HG02870 (cell line): ENCODE measurements around the gene NPTXR.

ENCODE experiments used
- ATAC-seq: cut with Tn5 transposase; IDR thresholded peaks from one replicate; pipeline ENCODE4 v1.9.1; 2021; ENCODE audit warnings: mild to moderate bottlenecking, moderate library complexity; ENCODE audit not compliant: unreplicated experiment

The NPTXR gene

GRCh38 chr22:38774496-38775166 lies 69.2 kb downstream of the NPTXR start:
- ATAC-seq, result no peak

- no peak for ATAC-seq
Observed at GRCh38 chr22:38773363-38773946, 70.4 kb downstream of the NPTXR start.

GRCh38 chr22:38772623-38772873 lies 71.3 kb downstream of the NPTXR start:
- ATAC-seq, result no peak

DNA sequence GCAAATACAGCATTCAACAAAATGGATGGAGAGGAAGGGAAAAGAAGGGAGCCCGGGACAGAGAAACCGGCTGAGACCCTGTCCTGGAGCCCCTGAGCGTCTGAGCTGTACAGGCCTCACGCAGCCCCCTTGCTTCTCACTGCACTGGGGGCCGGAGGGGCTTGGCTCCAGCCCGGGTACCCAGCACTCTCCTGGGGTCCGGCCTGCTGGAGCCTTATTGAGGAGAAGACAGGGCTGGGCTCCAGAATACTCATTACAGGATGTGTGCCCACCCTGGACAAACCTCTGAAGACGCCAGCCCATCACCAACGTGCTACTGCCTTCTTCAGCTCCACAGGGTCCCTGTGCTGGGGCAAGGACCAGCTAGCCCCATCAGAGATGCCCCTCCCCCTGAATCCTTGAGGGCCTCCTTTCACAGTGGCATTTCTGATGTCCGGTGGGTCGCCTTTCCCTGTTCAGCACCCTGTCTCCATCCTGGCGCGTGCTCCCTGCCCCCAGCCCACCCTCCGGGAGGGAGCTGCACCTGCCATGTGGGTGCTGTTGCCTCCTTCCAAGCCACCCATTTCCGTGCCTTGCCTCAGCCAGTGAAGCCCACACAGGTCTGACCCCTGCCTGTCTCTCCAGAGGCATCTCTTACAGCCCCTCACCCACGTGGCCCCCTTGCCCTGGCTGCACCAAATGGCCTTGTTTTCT lies 73.4 kb downstream of the NPTXR start:
- no peak for ATAC-seq
